ENCODE data around the gene SECISBP2L. TPM values are rescaled to one million over a fixed set of nuclear protein-coding genes. Genes with fewer than 3 reads are reported as not detected.
A peak's percentile ranks its signal among the peaks of the same experiment; 100 is the strongest.

The SECISBP2L gene
- total RNA-seq, 1 donor from 2014 or later, result 54.3 TPM

DNA sequence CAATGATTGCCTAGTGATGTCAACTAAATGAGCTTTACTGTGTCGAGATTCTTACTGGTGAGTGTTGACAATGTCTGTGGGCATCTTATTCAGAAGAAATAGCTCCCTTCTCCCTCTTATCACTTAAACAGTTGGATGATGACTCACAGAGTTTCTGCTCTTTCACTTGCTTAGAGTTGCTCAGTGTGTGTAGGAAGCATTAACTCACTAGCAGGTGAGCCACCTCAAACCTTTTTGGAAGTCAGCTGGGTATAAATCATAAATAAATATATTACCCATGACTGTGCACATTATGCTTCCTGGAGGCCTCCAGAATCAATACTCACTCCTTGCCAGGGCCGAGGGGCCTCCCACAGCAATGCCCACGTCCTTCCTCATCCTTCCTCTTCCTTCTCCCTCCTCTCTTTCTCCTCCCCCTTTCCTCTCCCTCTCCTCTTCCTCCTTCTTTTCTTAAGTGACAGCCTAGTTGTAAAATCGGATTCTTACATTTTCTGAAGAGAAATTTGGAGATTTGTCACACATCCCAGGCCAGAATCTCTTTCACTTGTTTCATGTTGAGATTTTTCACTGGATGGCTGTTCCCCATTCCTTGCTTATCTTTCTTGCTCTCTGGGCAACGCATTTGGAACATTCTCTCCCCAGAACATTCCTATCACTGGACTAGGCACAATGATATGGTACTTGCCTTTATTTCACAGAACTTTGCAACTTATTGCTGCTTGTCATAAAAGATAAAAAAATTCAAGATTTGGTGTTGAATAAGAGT is 100.0 kb downstream of the SECISBP2L start:
- Mint-ChIP-seq H3K36me3 (ENCODE audit: low read depth) (peaks cover 15% of the 10 kb centered on the region), H3K4me3 (ENCODE audit: unreplicated experiment) (no peak overlapping the region), H3K27me3 (ENCODE audit: low read depth) (no peaks in the 10 kb centered on the region), H3K27ac (ENCODE audit: unreplicated experiment) (peak overlapping the region; percentile 94), H3K4me1 (ENCODE audit: low read depth) (peaks cover 41% of the 10 kb centered on the region), H3K9me3 (ENCODE audit: low read depth) (peaks cover 3% of the 10 kb centered on the region)
- no peak for DNase-seq (ENCODE audit: low spot score)
- TF ChIP-seq, protein P1, sequence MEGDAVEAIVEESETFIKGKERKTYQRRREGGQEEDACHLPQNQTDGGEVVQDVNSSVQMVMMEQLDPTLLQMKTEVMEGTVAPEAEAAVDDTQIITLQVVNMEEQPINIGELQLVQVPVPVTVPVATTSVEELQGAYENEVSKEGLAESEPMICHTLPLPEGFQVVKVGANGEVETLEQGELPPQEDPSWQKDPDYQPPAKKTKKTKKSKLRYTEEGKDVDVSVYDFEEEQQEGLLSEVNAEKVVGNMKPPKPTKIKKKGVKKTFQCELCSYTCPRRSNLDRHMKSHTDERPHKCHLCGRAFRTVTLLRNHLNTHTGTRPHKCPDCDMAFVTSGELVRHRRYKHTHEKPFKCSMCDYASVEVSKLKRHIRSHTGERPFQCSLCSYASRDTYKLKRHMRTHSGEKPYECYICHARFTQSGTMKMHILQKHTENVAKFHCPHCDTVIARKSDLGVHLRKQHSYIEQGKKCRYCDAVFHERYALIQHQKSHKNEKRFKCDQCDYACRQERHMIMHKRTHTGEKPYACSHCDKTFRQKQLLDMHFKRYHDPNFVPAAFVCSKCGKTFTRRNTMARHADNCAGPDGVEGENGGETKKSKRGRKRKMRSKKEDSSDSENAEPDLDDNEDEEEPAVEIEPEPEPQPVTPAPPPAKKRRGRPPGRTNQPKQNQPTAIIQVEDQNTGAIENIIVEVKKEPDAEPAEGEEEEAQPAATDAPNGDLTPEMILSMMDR (IDR thresholded peaks at IDR 0.05), result no peak

DNA sequence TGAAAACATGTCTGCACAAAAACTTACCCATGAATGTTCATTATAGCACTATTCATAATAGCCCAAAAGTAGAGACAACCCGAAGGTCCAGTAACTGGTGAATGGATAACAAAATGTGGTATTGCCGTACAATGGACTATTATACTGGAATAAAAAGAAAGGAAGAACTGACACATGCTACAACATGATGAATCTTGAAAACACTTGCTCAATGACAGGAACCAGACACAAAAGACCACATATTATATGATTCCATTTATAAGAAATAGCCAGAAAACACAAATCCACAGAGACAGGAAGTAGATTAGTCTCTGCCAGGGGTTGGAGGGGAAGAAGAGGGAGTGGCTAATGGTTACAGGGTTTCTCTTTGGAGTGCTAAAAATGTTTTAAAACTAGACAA is 100.9 kb downstream of the SECISBP2L start:
- TF ChIP-seq, protein P1 (IDR thresholded peaks at IDR 0.05), result no peak

DNA sequence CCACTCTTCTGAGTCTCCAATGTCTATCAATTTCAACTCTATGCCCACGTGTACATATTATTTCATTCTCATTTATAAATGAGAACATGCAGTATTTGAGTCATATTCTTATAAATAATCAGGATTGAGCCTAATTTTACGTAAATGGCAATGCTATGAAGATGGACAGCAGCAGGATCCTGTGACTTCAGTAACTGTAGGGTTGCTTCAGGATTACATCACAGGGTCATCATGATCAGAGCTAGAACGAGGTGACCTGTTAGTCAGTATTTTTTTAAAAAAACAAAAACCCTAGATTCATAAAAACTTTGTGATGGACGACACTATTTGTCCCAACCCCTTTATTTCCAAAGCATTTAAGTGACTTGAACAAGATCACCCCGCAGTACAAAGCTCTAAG is 104.3 kb downstream of the SECISBP2L start:
- DNase-seq (ENCODE audit: low spot score), result no peak
- Mint-ChIP-seq H3K9me3 (ENCODE audit: low read depth) (peaks cover 10% of the 10 kb centered on the region), H3K36me3 (ENCODE audit: low read depth) (peaks cover 11% of the 10 kb centered on the region), H3K4me3 (ENCODE audit: unreplicated experiment) (no peak overlapping the region), H3K27me3 (ENCODE audit: low read depth) (no peaks in the 10 kb centered on the region), H3K27ac (ENCODE audit: unreplicated experiment) (peak overlapping the region; percentile 23), H3K4me1 (ENCODE audit: low read depth) (peaks cover 68% of the 10 kb centered on the region)
- TF ChIP-seq, protein P1 (IDR thresholded peaks at IDR 0.05), result no peak

More for the DNA sequence above, 100.9 kb downstream of the SECISBP2L start:
- Mint-ChIP-seq H3K9me3 (ENCODE audit: low read depth) (peaks cover 10% of the 10 kb centered on the region), H3K36me3 (ENCODE audit: low read depth) (peaks cover 14% of the 10 kb centered on the region), H3K27me3 (ENCODE audit: low read depth) (no peaks in the 10 kb centered on the region), H3K4me3 (ENCODE audit: unreplicated experiment) (no peak overlapping the region), H3K27ac (ENCODE audit: unreplicated experiment) (peak overlapping the region; percentile 34), H3K4me1 (ENCODE audit: low read depth) (peaks cover 48% of the 10 kb centered on the region)
- no peak for DNase-seq (ENCODE audit: low spot score)

DNA sequence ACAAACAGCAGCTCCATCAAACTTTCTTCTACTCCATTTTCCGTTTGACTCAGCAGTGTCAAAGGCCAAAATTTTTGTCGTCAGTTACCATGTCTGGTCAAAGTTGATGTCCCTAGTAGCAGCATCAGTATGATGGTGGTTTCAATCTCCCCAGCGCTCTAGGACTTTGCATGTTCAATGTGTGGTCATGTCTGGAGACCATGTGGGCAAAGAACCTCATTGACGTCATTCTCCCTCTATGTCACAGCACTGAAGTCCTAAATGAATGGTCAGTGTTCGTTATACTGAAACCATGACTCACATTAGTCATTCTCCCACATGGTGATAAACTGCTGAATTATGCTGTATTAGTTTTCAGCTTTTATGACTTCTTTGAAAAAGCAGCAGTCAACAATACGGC is 105.7 kb downstream of the SECISBP2L start:
- no peak overlapping the region for H3K4me3 Mint-ChIP-seq (ENCODE audit: unreplicated experiment)
- peaks cover 11% of the 10 kb centered on the region for H3K36me3 Mint-ChIP-seq (ENCODE audit: low read depth)
- H3K27ac Mint-ChIP-seq (ENCODE audit: unreplicated experiment), result peak overlapping the region; percentile 87
- H3K4me1 Mint-ChIP-seq (ENCODE audit: low read depth), result peaks cover 67% of the 10 kb centered on the region
- TF ChIP-seq, protein P1 (IDR thresholded peaks at IDR 0.05), result no peak
- DNase-seq (ENCODE audit: low spot score), result no peak
- no peaks in the 10 kb centered on the region for H3K27me3 Mint-ChIP-seq (ENCODE audit: low read depth)
- H3K9me3 Mint-ChIP-seq (ENCODE audit: low read depth), result peaks cover 10% of the 10 kb centered on the region

DNA sequence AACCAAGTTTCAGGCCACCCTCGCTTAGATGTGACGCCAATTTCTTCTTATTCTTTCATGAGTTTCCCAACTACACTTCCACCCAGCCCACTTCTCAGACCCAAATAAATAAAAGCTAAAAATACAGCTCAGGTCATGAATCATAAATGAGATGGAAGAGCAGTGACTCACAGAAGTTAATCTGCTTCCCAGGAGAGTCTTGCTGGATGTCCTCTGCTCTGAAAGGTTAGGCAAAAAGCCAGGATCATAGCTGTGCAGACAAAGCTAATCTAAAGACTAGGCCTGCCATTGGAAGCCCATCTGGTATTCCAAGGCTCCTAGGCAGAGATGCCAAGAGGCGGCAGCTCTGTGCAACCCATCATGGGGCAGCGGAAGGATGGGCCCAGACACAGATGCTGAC is 106.6 kb downstream of the SECISBP2L start:
- peaks cover 10% of the 10 kb centered on the region for H3K9me3 Mint-ChIP-seq (ENCODE audit: low read depth)
- peak overlapping the region; percentile 87 for H3K27ac Mint-ChIP-seq (ENCODE audit: unreplicated experiment)
- H3K36me3 Mint-ChIP-seq (ENCODE audit: low read depth), result peaks cover 8% of the 10 kb centered on the region
- no peak for DNase-seq (ENCODE audit: low spot score)
- no peak overlapping the region for H3K4me3 Mint-ChIP-seq (ENCODE audit: unreplicated experiment)
- no peaks in the 10 kb centered on the region for H3K27me3 Mint-ChIP-seq (ENCODE audit: low read depth)
- TF ChIP-seq, protein P1 (IDR thresholded peaks at IDR 0.05), result no peak
- H3K4me1 Mint-ChIP-seq (ENCODE audit: low read depth), result peaks cover 71% of the 10 kb centered on the region

Other genes starting within 250 kb of the SECISBP2L start
- gene CEP152, start 235.4 kb downstream of the SECISBP2L start, total RNA-seq, result 3.6 to 12.6 TPM (median 4.4 TPM) in 3 replicates
- 118 to 202 TPM (median 122 TPM) in 3 replicates for gene EID1, start 168.3 kb downstream of the SECISBP2L start, total RNA-seq
- 35.3 to 61.8 TPM (median 35.6 TPM) in 3 replicates for gene SHC4, start 82.5 kb downstream of the SECISBP2L start, total RNA-seq
- gene COPS2, start 109.2 kb upstream of the SECISBP2L start, total RNA-seq, result 67.2 to 77.8 TPM (median 68.4 TPM) in 3 replicates
- gene GALK2, start 123.8 kb upstream of the SECISBP2L start, total RNA-seq, result 14.1 to 22.3 TPM (median 14.8 TPM) in 3 replicates